Right lobe of liver (tissue), 6 donors: ENCODE results near the gene RAB5B. TPM values are rescaled to one million over a fixed set of nuclear protein-coding genes. Genes with fewer than 3 reads are reported as not detected.
A peak's percentile ranks its signal among the peaks of the same experiment; 100 is the strongest.

Source experiments
- ATAC-seq, 4 donors: fragments of 200-7000 bp; cut with Tn5 transposase; one replicate each; pipeline ENCODE4 v1.9.1; 2020; ENCODE audit warnings: mild to moderate bottlenecking in 4 of 4, moderate library complexity in 4 of 4
- DNase-seq, 3 donors: peaks; one replicate each; pipeline ENCODE4 v3.0.0-alpha.2; 2020
- H3K27ac ChIP-seq, 3 donors: fragments of 200-600 bp; one replicate each; pipeline ENCODE4 v1.8.0; 2022
- H3K27me3 ChIP-seq, 2 donors: fragments of 200-600 bp; one replicate each; pipeline ENCODE4 v1.8.0; 2022
- H3K36me3 ChIP-seq, 4 donors: fragments of 200-600 bp; sonication (generic) in 1 of 4; one replicate each; pipeline versions ENCODE4 v1.5.1 to v1.8.0; 2017 to 2022; ENCODE audit warnings: control low read depth in 1 of 4
- H3K4me1 ChIP-seq, 4 donors: fragments of 200-600 bp; sonication (generic) in 1 of 4; one replicate each; pipeline versions ENCODE4 v1.5.1 to v1.8.0; 2017 to 2022; ENCODE audit warnings: control low read depth in 1 of 4
- H3K4me3 ChIP-seq, 3 donors: fragments of 200-600 bp; one replicate each; pipeline ENCODE4 v1.8.0; 2022
- H3K9me3 ChIP-seq, 4 donors: fragments of 200-600 bp; sonication (generic) in 1 of 4; one replicate each; pipeline versions ENCODE4 v1.5.1 to v1.8.0; 2017 to 2022; ENCODE audit warnings: control low read depth in 1 of 4
- POLR2A ChIP-seq: fragments of 450-650 bp; IDR thresholded peaks from one replicate; pipeline ENCODE4 v1.6.1; 2017; ENCODE audit warnings: antibody characterized with exemption, mild to moderate bottlenecking
- WGBS: methylation state at CpG from one replicate; pipeline ENCODE4 v1.1.6; 2018; ENCODE audit warnings: low coverage, low lambda C conversion rate; ENCODE audit not compliant: insufficient coverage; ENCODE audit errors: missing lambda C conversion rate; 5-methylcytosine and 5-hydroxymethylcytosine counted together
- intact Hi-C, 2 donors: fragments of 100-400 bp; cut with DNase I; formaldehyde crosslinking; loops; one replicate each; pipeline versions ENCODE4 v1.11.2 to v1.14.1; 2022
- total RNA-seq, 6 experiments: library from RNA; depleted of rRNA in 2 of 6; stranded (reverse); fragments of >200 nt in 2 of 6; fragmentation: NEBNext Ultra II Directional in 3 of 6; extraction: Animal tissue kit (Norgen Biotek cat#: 25700) in 3 of 6; gene quantifications; one replicate each; pipeline versions ENCODE4 v1.1.0 to v1.2.4, GENCODE V29; 2016 to 2023
- TF ChIP-seq, protein P1 (sequence below), 4 donors: fragments of 200-600 bp in 3 of 4; fragments of 450-650 bp in 1 of 4; IDR thresholded peaks; one replicate each; pipeline versions ENCODE4 v1.5.1 to v1.8.0; 2016 to 2022; ENCODE audit warnings: antibody characterized with exemption in 4 of 4, mild to moderate bottlenecking in 2 of 4
- donor health status: DM: no; HTN: yes; CAD: no.
- donor health status: DM: no; HTN: no; CAD: no.
- donor health status: DM: no; HTN: no; CAD: no.
- donor health status: DM: no; HTN: yes; CAD: no.
- donor health status: DM: no; HTN: yes; CAD: no.

RAB5B gene
- total RNA-seq, 6 experiments from 2014 or later, result 36.5 to 60.7 (median 51.6) TPM

DNA sequence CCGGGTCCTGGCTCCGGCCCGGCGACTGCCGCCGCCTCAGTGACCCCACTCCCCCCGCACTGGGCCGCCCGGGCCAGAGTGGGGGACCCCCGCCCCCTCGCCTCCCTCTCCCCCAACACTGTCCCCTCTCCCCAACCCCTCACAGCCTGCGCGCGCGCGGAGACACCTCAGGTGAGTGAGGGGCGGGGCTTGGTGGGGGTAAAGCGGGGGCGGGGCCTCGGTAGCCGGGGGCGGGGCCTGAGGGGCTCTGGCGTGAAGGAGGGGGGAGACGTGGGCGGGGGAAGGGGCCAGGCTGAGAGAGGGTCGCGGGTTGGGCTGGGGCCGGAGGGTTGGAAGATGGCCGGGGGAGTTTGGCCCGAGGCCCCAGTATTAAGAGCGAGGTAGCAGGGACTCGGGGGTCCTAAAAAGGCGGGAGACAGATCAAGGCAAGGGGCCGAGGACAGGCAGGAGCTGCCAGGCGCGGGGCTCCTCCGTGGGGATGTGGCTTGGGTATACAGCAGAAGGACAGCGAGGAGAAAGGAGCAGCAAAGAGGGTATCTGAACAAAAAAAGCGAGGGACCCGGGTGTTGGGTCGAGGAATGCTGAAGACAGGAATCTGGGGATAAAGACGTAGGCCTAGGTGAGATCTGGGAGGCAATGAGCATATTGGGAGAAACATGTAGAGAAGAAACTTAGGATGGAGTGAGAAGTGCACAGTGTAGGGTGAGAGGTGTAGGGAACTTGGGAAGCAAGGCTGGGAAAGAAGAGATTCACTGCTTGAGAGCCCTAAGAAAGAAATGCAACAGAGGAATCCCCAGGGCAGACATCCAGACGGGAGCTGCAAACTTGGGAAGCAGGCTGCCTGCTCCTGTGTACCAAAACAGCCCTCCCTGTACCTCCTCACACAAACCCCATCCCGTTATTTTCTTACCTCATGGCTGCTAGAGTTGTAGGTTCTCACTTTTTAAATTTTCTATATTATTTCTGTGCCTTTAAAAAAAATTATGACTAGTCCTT lies 34.0 kb downstream of the RAB5B start:
- TF ChIP-seq, protein P1, sequence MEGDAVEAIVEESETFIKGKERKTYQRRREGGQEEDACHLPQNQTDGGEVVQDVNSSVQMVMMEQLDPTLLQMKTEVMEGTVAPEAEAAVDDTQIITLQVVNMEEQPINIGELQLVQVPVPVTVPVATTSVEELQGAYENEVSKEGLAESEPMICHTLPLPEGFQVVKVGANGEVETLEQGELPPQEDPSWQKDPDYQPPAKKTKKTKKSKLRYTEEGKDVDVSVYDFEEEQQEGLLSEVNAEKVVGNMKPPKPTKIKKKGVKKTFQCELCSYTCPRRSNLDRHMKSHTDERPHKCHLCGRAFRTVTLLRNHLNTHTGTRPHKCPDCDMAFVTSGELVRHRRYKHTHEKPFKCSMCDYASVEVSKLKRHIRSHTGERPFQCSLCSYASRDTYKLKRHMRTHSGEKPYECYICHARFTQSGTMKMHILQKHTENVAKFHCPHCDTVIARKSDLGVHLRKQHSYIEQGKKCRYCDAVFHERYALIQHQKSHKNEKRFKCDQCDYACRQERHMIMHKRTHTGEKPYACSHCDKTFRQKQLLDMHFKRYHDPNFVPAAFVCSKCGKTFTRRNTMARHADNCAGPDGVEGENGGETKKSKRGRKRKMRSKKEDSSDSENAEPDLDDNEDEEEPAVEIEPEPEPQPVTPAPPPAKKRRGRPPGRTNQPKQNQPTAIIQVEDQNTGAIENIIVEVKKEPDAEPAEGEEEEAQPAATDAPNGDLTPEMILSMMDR (IDR thresholded peaks at IDR 0.05), result no peak
- TF ChIP-seq POLR2A, result no peak
- WGBS, result 5% methylated on average over 38 of the region's 44 CpGs
- ATAC-seq (peak; percentile 73 to 87 (median 79)), DNase-seq (peak in 2 of 3 donors; percentile 70 to 72)
- Histone ChIP-seq H3K4me3 (peak overlapping the region; percentile 77 to 90 (median 85)), H3K27me3 (no peaks in the 10 kb centered on the region), H3K36me3 (peaks cover 0 to 18% (median 5%) of the 10 kb centered on the region in 4 donors), H3K27ac (peak overlapping the region; percentile 41 to 78 (median 78)), H3K4me1 (peaks cover 0 to 13% (median 2%) of the 10 kb centered on the region in 4 donors), H3K9me3 (no peaks in the 10 kb centered on the region)
- intact Hi-C loops, result no loop called here

DNA sequence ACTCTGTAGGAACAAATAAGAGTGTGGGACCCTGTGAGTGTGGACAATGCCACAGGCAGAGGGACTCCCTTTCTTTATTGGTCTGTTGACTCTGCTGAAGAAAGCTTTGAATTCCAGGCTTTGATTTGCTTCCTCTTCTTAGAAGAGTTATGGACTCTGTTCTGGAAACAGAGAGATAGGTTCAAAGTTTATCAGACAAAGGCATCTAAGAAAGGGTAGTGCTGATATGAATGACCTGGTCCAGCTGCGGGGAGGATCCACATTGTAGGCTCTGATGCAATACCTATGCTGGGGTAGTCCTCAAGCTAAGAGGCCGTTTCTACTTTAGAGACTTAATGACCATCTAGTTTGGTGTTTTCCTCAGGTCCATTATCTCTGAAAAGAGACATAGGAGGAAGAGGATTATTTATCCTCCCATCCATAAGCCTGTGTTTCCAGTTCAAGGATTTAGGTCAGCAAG lies 36.3 kb downstream of the RAB5B start:
- Histone ChIP-seq H3K27me3 (no peaks in the 10 kb centered on the region), H3K4me1 (peaks cover 0 to 35% (median 6%) of the 10 kb centered on the region in 4 donors), H3K4me3 (no peak overlapping the region), H3K27ac (no peak overlapping the region), H3K9me3 (no peaks in the 10 kb centered on the region), H3K36me3 (no peaks in the 10 kb centered on the region)
- intact Hi-C loops, result no loop called here
- TF ChIP-seq, protein P1 (IDR thresholded peaks at IDR 0.05), result no peak
- no peak for TF ChIP-seq POLR2A
- DNase-seq (no peak), ATAC-seq (peak in 1 of 4 donors; percentile 20)
- WGBS, result 24% methylated on average over 2 of the region's 2 CpGs

DNA sequence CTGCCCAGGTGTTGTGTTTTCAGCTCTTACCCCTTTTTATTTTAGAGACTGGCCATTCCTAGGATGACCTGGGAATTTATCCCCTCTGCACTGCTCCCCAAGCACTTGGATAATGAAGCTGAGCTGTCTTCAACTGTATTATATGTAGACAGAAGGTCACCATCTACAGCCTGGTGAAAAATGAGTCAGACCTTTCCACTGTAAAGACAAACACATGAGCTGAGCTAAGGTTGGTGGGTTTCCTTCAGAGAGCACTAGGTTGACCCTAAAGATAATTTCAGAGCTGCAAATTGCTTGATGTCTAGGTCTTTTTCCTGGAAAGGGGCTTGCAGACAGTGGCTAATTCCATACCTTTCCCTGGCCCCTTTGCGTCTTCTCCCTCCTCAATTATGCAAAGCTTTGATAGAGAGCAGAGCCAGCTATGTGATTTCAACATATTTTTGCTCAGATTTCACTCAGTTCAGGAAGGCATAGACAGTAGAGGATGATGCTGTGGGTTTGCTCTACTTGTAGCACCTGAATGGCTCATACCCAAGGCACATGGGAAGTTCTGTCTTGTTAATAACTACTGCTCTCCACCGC lies 37.7 kb downstream of the RAB5B start:
- H3K9me3 ChIP-seq, result no peaks in the 10 kb centered on the region
- no peaks in the 10 kb centered on the region for H3K36me3 ChIP-seq
- WGBS, result 91% methylated on average over 1 of the region's 2 CpGs
- no peak overlapping the region for H3K4me3 ChIP-seq
- H3K27ac ChIP-seq, result no peak overlapping the region
- DNase-seq, result no peak
- H3K4me1 ChIP-seq, result peaks cover 0 to 38% (median 5%) of the 10 kb centered on the region in 4 donors
- TF ChIP-seq, protein P1 (IDR thresholded peaks at IDR 0.05), result no peak
- no peak for TF ChIP-seq POLR2A
- no peaks in the 10 kb centered on the region for H3K27me3 ChIP-seq
- ATAC-seq, result no peak
- intact Hi-C loops, result no loop called here

DNA sequence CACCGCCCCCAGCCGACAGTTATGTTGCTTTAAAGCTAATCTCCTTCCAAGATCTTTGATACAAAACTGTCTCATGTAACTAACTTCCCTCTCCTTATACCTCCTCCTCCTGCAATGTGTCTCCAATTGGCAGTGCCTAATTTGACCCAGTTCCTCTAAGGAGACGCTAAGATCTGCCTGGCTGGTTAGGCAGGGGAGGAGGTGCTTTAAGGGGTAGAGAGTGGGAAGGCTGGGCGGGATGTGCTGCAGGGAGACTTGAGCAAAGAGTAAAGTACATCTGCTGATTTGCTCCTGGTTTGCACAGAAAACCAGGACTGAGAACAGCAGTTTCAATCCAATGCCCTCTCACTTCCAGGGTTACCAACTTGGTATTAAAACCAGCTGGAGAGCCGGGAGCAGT lies 39.6 kb downstream of the RAB5B start:
- intact Hi-C loops, result no loop called here
- peaks cover 0 to 38% (median 5%) of the 10 kb centered on the region in 4 donors for H3K4me1 ChIP-seq
- WGBS, result 57% methylated on average over 5 of the region's 5 CpGs

More for the DNA sequence above, 39.6 kb downstream of the RAB5B start:
- ATAC-seq (peak; percentile 41 to 61 (median 50)), DNase-seq (no peak)
- Histone ChIP-seq H3K27ac (peak overlapping the region in 1 of 3 donors; percentile 36), H3K4me3 (no peak overlapping the region), H3K36me3 (no peaks in the 10 kb centered on the region), H3K9me3 (no peaks in the 10 kb centered on the region), H3K27me3 (no peaks in the 10 kb centered on the region)
- TF ChIP-seq POLR2A, result no peak
- TF ChIP-seq, protein P1 (IDR thresholded peaks at IDR 0.05), result no peak
